Measurements from ENCODE around the gene SIK2.
"Not testable (repeated sequence)": the region's sequence is repeated elsewhere in the genome, so short reads cannot be mapped to it uniquely, and the experiment has no call there.

Gene SIK2

DNA sequence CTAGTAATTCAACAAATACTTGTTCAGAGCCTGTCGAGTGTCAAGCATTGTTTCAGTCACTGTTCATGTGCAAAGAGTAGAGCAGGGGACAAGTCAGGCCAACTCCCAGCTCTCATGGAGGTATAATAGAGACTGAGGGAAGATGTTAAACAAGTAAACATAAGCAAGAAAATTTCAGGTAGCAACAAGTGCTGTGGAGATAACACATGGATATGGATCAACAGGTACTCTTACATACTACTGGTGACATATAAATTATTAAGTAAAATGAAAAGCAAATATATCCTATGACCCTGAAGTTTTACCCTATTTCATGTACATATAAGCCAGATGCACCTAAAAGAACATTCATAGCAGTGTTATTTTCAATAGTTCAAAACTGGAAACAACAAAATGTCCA, 42.7 kb downstream of the SIK2 start:
- Histone ChIP-seq H3K27ac (ENCODE audit: low read length, poor library complexity, severe bottlenecking) (no peak overlapping the region), H2BK15ac (ENCODE audit: low read depth, poor library complexity, severe bottlenecking) (no peak overlapping the region), H4K8ac (ENCODE audit: low read length) (no peak overlapping the region), H4K91ac (ENCODE audit: low read length) (no peak overlapping the region), H3K79me1 (replicated peaks; ENCODE audit: low read length, poor library complexity, severe bottlenecking) (peaks cover 18% of the 10 kb centered on the region), H3K4me3 (ENCODE audit: insufficient read depth in 1 of 2, low read depth in 1 of 2, low read length in 2 of 2) (no peak overlapping the region), H3K4ac (ENCODE audit: low read depth in 1 of 2, low read length in 2 of 2) (no peak overlapping the region), H2BK5ac (ENCODE audit: low read depth, low read length, poor library complexity, severe bottlenecking) (no peak overlapping the region), H3K4me1 (ENCODE audit: control insufficient read depth, insufficient read depth, low read depth, low read length) (peaks cover 1% of the 10 kb centered on the region), H2BK12ac (ENCODE audit: low read length in 2 of 2) (no peak overlapping the region), H3K27me3 (ENCODE audit: control insufficient read depth in 1 of 2, insufficient read depth in 1 of 2, low read length in 2 of 2) (no peaks in the 10 kb centered on the region), H3K18ac (ENCODE audit: low read depth in 1 of 2, low read length in 2 of 2) (no peak overlapping the region), H2AFZ (ENCODE audit: low read depth, low read length) (no peak overlapping the region), H3K23ac (ENCODE audit: low read length in 2 of 2) (no peak overlapping the region), H3K4me2 (ENCODE audit: low read length, poor library complexity, severe bottlenecking) (no peak overlapping the region), H2AK5ac (ENCODE audit: low read length, severe bottlenecking) (no peak overlapping the region), H3K36me3 (ENCODE audit: control insufficient read depth in 1 of 2, insufficient read depth in 2 of 2, low read depth in 1 of 2, low read length in 2 of 2) (peaks cover 5 to 35% of the 10 kb centered on the region in 2 experiments), H3K14ac (ENCODE audit: low read length in 2 of 2) (no peak overlapping the region), H3K9ac (ENCODE audit: low read length) (no peak overlapping the region), H2BK120ac (ENCODE audit: low read depth, low read length) (no peak overlapping the region), H3K9me3 (ENCODE audit: control insufficient read depth, low read length) (no peaks in the 10 kb centered on the region)
- 67% methylated on average over 1 of the region's 1 CpG for WGBS
- DNase-seq = no peak

- no peak overlapping the region for H3K14ac ChIP-seq (ENCODE audit: low read length in 2 of 2)
- no peak overlapping the region for H3K4me3 ChIP-seq (ENCODE audit: insufficient read depth in 1 of 2, low read depth in 1 of 2, low read length in 2 of 2)
- H3K4me2 ChIP-seq (ENCODE audit: low read length, poor library complexity, severe bottlenecking) = no peak overlapping the region
- peaks cover 1% of the 10 kb centered on the region for H3K4me1 ChIP-seq (ENCODE audit: control insufficient read depth, insufficient read depth, low read depth, low read length)
- H2BK15ac ChIP-seq (ENCODE audit: low read depth, poor library complexity, severe bottlenecking) = no peak overlapping the region
- peaks cover 5 to 34% of the 10 kb centered on the region in 2 experiments for H3K36me3 ChIP-seq (ENCODE audit: control insufficient read depth in 1 of 2, insufficient read depth in 2 of 2, low read depth in 1 of 2, low read length in 2 of 2)
- peaks cover 17% of the 10 kb centered on the region for H3K79me1 ChIP-seq (replicated peaks; ENCODE audit: low read length, poor library complexity, severe bottlenecking)
- H2BK120ac ChIP-seq (ENCODE audit: low read depth, low read length) = no peak overlapping the region
- H4K91ac ChIP-seq (ENCODE audit: low read length) = no peak overlapping the region
- no peak overlapping the region for H2AFZ ChIP-seq (ENCODE audit: low read depth, low read length)
- H3K9me3 ChIP-seq (ENCODE audit: control insufficient read depth, low read length) = no peaks in the 10 kb centered on the region
- WGBS = 96% methylated on average over 5 of the region's 9 CpGs
- no peak overlapping the region for H3K27ac ChIP-seq (ENCODE audit: low read length, poor library complexity, severe bottlenecking)
- no peak overlapping the region for H2BK12ac ChIP-seq (ENCODE audit: low read length in 2 of 2)
- H3K27me3 ChIP-seq (ENCODE audit: control insufficient read depth in 1 of 2, insufficient read depth in 1 of 2, low read length in 2 of 2) = no peaks in the 10 kb centered on the region
- no peak overlapping the region for H4K8ac ChIP-seq (ENCODE audit: low read length)
- no peak overlapping the region for H3K4ac ChIP-seq (ENCODE audit: low read depth in 1 of 2, low read length in 2 of 2)
- no peak overlapping the region for H2BK5ac ChIP-seq (ENCODE audit: low read depth, low read length, poor library complexity, severe bottlenecking)
- no peak for DNase-seq
- no peak overlapping the region for H2AK5ac ChIP-seq (ENCODE audit: low read length, severe bottlenecking)
- no peak overlapping the region for H3K9ac ChIP-seq (ENCODE audit: low read length)
- H3K23ac ChIP-seq (ENCODE audit: low read length in 2 of 2) = no peak overlapping the region
- H3K18ac ChIP-seq (ENCODE audit: low read depth in 1 of 2, low read length in 2 of 2) = no peak overlapping the region
These were observed 43.5 kb downstream of the SIK2 start for GRCh38 chr11:111645657-111646316.

DNA sequence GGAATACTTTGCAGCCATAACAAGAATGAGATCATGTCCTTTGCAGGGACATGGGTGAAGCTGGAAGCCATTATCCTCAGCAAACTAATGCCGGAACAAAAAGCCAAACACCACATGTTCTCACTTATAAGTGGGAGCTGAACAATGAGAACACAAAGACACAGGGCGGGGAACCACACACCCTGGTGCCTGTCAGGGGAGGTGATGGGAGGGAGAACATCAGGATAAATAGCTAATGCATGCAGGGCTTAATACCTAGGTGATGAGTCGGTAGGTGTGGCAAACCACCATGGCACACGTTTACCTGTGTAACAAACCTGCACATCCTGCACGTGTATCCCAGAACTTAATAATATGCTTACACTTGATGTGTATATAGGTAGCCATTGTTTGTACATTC, 49.1 kb downstream of the SIK2 start:
- not testable (repeated sequence) for H3K23ac ChIP-seq (ENCODE audit: low read length in 2 of 2); H2AK5ac ChIP-seq (ENCODE audit: low read length, severe bottlenecking)

GRCh38 chr11:111652184-111652583, 49.9 kb downstream of the SIK2 start:
- H2BK5ac ChIP-seq (ENCODE audit: low read depth, low read length, poor library complexity, severe bottlenecking) = no peak overlapping the region
- peaks cover 12% of the 10 kb centered on the region for H3K79me1 ChIP-seq (replicated peaks; ENCODE audit: low read length, poor library complexity, severe bottlenecking)
- H2BK12ac ChIP-seq (ENCODE audit: low read length in 2 of 2) = no peak overlapping the region
- no peak overlapping the region for H3K4ac ChIP-seq (ENCODE audit: low read depth in 1 of 2, low read length in 2 of 2)
- no peak overlapping the region for H2AK5ac ChIP-seq (ENCODE audit: low read length, severe bottlenecking)
- peaks cover 0 to 26% of the 10 kb centered on the region in 2 experiments for H3K36me3 ChIP-seq (ENCODE audit: control insufficient read depth in 1 of 2, insufficient read depth in 2 of 2, low read depth in 1 of 2, low read length in 2 of 2)
- H4K91ac ChIP-seq (ENCODE audit: low read length) = no peak overlapping the region
- no peak for DNase-seq
- no peaks in the 10 kb centered on the region for H3K27me3 ChIP-seq (ENCODE audit: control insufficient read depth in 1 of 2, insufficient read depth in 1 of 2, low read length in 2 of 2)
- H3K9ac ChIP-seq (ENCODE audit: low read length) = no peak overlapping the region
- no peak overlapping the region for H4K8ac ChIP-seq (ENCODE audit: low read length)
- H3K4me1 ChIP-seq (ENCODE audit: control insufficient read depth, insufficient read depth, low read depth, low read length) = no peaks in the 10 kb centered on the region
- H3K14ac ChIP-seq (ENCODE audit: low read length in 2 of 2) = no peak overlapping the region
- no peak overlapping the region for H3K18ac ChIP-seq (ENCODE audit: low read depth in 1 of 2, low read length in 2 of 2)
- H3K27ac ChIP-seq (ENCODE audit: low read length, poor library complexity, severe bottlenecking) = no peak overlapping the region
- H2BK120ac ChIP-seq (ENCODE audit: low read depth, low read length) = no peak overlapping the region
- H2AFZ ChIP-seq (ENCODE audit: low read depth, low read length) = no peak overlapping the region
- no peaks in the 10 kb centered on the region for H3K9me3 ChIP-seq (ENCODE audit: control insufficient read depth, low read length)
- no peak overlapping the region for H3K4me3 ChIP-seq (ENCODE audit: insufficient read depth in 1 of 2, low read depth in 1 of 2, low read length in 2 of 2)
- H3K4me2 ChIP-seq (ENCODE audit: low read length, poor library complexity, severe bottlenecking) = no peak overlapping the region
- no peak overlapping the region for H2BK15ac ChIP-seq (ENCODE audit: low read depth, poor library complexity, severe bottlenecking)
- H3K23ac ChIP-seq (ENCODE audit: low read length in 2 of 2) = no peak overlapping the region
- WGBS = 94% methylated on average over 2 of the region's 2 CpGs

More for the DNA sequence above, 49.1 kb downstream of the SIK2 start:
- H3K9me3 ChIP-seq (ENCODE audit: control insufficient read depth, low read length); H4K91ac ChIP-seq (ENCODE audit: low read length); H4K8ac ChIP-seq (ENCODE audit: low read length); H3K18ac ChIP-seq (ENCODE audit: low read depth in 1 of 2, low read length in 2 of 2); H3K4me1 ChIP-seq (ENCODE audit: control insufficient read depth, insufficient read depth, low read depth, low read length); H3K4ac ChIP-seq (ENCODE audit: low read depth in 1 of 2, low read length in 2 of 2); H3K27ac ChIP-seq (ENCODE audit: low read length, poor library complexity, severe bottlenecking); H2BK15ac ChIP-seq (ENCODE audit: low read depth, poor library complexity, severe bottlenecking); H2BK12ac ChIP-seq (ENCODE audit: low read length in 2 of 2); H3K4me3 ChIP-seq (ENCODE audit: insufficient read depth in 1 of 2, low read depth in 1 of 2, low read length in 2 of 2); H3K4me2 ChIP-seq (ENCODE audit: low read length, poor library complexity, severe bottlenecking); DNase-seq; H3K9ac ChIP-seq (ENCODE audit: low read length); H3K14ac ChIP-seq (ENCODE audit: low read length in 2 of 2); H3K27me3 ChIP-seq (ENCODE audit: control insufficient read depth in 1 of 2, insufficient read depth in 1 of 2, low read length in 2 of 2); H2BK120ac ChIP-seq (ENCODE audit: low read depth, low read length); H2BK5ac ChIP-seq (ENCODE audit: low read depth, low read length, poor library complexity, severe bottlenecking); H2AFZ ChIP-seq (ENCODE audit: low read depth, low read length): not testable (repeated sequence)
- Histone ChIP-seq H3K36me3 (ENCODE audit: control insufficient read depth in 1 of 2, insufficient read depth in 2 of 2, low read depth in 1 of 2, low read length in 2 of 2) (peaks cover 0 to 26% of the 10 kb centered on the region in 2 experiments), H3K79me1 (replicated peaks; ENCODE audit: low read length, poor library complexity, severe bottlenecking) (peaks cover 12% of the 10 kb centered on the region)
- WGBS = 100% methylated on average over 1 of the region's 5 CpGs
